Measurements from ENCODE around the gene RIBC1. TPM values are rescaled to one million over a fixed set of nuclear protein-coding genes. Genes with fewer than 3 reads are reported as not detected.

Gene RIBC1
- 0.14 and 0.66 TPM in 2 replicates for total RNA-seq

DNA sequence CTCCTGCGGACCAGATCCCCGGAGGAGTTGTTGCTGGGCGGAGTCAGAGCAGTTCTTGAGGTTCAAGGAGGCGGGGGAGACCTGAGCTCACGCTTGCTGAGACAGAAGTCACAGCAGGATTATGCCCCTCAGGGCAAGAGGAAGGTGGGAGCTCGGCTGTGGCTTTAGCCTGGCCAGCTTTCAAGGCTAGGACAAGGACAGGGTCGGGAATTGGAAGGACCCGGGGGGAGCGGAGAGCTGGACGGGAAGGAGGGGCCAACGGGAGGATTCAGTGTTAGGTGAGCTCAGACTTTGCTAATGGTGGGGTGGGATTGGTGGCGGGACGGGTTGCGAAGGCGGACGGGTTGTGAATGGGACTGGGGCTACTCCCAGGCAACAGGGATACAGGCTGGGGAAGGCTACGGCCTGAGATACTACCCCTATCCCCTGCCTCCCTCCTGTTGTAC, at the start of gene RIBC1:
Gene RIBC1 (plus strand): TSS at position 13 of the 446 bp plus-strand sequence. CDS start 3,404 bp downstream, outside the sequence.

DNA sequence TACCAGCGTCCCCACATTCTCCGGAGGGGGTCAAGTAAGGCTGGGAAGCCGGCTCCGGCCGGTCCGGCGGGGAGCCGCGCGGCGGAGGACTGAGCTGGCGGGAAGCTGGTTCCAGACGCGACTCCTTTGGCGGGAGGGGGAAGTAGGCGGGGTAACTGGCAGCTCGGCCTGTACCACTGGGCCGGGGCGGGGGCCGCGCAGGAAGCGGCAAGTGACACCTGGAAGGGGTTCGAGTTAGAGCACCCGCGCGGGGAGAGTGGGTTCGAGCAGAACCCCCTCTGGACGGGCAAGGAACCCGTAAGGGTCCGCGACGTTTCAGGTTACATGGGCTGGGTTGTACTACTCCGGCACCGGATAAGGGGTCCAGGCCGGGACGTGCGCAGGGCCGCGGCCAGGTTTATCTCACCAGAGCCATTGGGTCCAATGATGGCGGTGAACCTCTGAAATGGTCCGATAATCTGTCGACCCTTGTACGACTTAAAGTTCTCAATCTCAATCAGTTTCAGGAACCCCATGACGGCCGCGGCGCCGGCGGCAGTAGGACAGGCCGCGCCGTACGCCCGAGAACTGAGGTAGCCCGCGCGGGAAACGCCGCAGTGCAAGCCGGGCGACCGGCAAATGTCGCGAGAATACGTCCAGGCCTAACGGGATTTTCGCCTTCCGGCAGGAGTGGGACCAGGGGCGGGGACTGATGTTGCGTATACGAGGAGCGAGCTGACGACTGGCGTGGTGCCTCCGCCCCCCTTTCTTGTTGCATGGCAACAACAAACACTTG, 400 bp upstream of the RIBC1 start, which contains the start of gene SMC1A:
Gene SMC1A (minus strand): TSS at position 569 of the 775 bp plus-strand sequence. CDS start 54 bp downstream, at position 515.

DNA sequence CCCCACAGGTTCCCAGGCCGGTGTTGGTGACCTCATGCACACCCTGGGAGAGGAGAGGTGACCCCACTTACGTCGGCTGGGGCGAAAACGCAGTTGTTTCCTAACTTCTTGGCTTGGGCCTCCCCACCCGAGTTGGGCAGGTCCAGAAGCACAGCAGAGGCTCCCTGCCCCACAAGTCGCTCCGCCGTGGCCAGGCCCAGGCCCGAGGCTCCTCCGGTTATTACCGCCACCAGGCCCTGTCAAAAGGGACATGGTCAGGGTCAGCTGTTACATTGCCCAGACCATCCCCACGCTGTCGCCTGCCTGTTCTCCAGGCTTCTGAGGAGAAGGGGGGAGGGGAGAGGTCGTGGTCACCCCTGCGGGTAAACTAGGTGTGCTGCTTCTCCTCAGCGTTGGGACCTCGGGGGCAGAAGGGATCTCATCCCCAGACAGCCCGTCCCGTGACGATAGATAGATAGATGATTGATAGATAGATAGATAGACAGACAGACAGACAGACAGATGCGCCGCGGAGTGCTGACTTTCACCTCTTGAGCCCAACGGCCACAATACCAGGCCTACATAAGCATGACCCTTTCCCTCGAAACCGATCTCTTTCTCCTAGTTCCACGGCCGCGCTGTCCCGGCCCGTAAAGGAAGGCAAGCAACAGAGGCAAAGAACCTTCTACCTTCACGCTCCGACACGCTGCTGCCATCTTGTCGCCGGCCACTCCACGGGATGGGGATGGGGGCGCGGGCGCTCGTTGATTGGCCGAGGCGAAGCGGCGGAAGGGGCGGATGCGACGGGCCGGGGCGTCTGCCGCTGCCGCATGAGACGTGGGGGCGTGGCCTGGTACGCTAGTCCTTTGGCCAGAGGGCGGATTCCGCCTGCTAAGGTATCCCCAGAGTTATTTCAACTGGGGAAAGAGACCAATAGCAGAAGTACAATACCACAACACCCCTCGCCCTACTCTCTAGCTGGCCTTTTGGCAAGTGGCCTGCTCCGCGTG, 11.3 kb downstream of the RIBC1 start, which contains the start of gene HSD17B10:
Gene HSD17B10 (minus strand): TSS at position 720 of the 989 bp plus-strand sequence. CDS start 25 bp downstream, at position 695.

Small RNA genes lying within 50 kb of the gene (small RNA-seq; reads per million reads assigned to genes)
- gene MIR6857 (ENCODE audit: low replicate concordance) (not detected), gene VTRNA3-1P (ENCODE audit: low replicate concordance) (0.13 reads per million)

Other genes starting within 250 kb of the RIBC1 start
- 159 and 169 TPM in 2 replicates for gene KDM5C, start 197.7 kb upstream of the RIBC1 start, total RNA-seq
- gene IQSEC2, start 141.3 kb upstream of the RIBC1 start, total RNA-seq: 7.7 and 11.7 TPM in 2 replicates
- gene SMC1A, start 219 bp upstream of the RIBC1 start, total RNA-seq: 32.0 and 38.8 TPM in 2 replicates
- gene HSD17B10, start 11.5 kb downstream of the RIBC1 start, total RNA-seq: 82.2 and 139 TPM in 2 replicates

Measured in placental pericyte (primary cell).